CD4-positive, alpha-beta memory T cell (primary cell): ENCODE results near the gene XPNPEP3. TPM values are rescaled to one million over a fixed set of nuclear protein-coding genes. Genes with fewer than 3 reads are reported as not detected.

Experiments
- CTCF ChIA-PET: fragments of 350-600 bp; sonication (Branson Sonifier 250); formaldehyde crosslinking; loops from one replicate; lab custom pipeline; 2021; ENCODE audit warnings: inconsistent platforms; ENCODE audit not compliant: partially characterized antibody; lab: Charles Lee
- POLR2A ChIA-PET: fragments of 350-600 bp; sonication (Branson Sonifier 250); formaldehyde crosslinking; loops from one replicate; lab custom pipeline; 2021; ENCODE audit not compliant: partially characterized antibody; lab: Charles Lee
- DNase-seq, 5 donors: peaks; one replicate each; pipeline versions ENCODE4 v3.0.0 to v3.0.0-alpha.2; 2020 to 2022; ENCODE audit warnings: mixed read lengths in 1 of 5
- H3K27ac ChIP-seq: one replicate; pipeline ENCODE4 v1.7.0; 2013; ENCODE audit warnings: low read depth, low read length
- H3K27me3 ChIP-seq: 2 replicates; pipeline ENCODE4 v1.7.0; 2013; ENCODE audit warnings: mild to moderate bottlenecking, low read length, moderate library complexity; ENCODE audit not compliant: insufficient read depth
- H3K36me3 ChIP-seq: 2 replicates; pipeline ENCODE4 v1.7.0; 2013; ENCODE audit warnings: mild to moderate bottlenecking, low read length, moderate library complexity; ENCODE audit not compliant: insufficient read depth
- H3K4me1 ChIP-seq: 2 replicates; pipeline ENCODE4 v1.7.0; 2013; ENCODE audit warnings: mild to moderate bottlenecking, low read length, moderate library complexity; ENCODE audit not compliant: insufficient read depth
- H3K4me3 ChIP-seq, 2 donors: one replicate each; pipeline ENCODE4 v1.7.0; 2013; ENCODE audit warnings: low read length in 2 of 2, mild to moderate bottlenecking in 1 of 2
- H3K9me3 ChIP-seq, 2 donors: one replicate each; pipeline ENCODE4 v1.7.0; 2013; ENCODE audit warnings: low read length in 2 of 2, control low read depth in 1 of 2; ENCODE audit not compliant: control insufficient read depth in 1 of 2
- H3K27ac Mint-ChIP-seq, 7 donors: one replicate each; pipeline ENCODE4 v1.8.0; 2020 to 2021; ENCODE audit warnings: mixed read lengths in 7 of 7, mild to moderate bottlenecking in 6 of 7, inconsistent platforms in 3 of 7, moderate library complexity in 3 of 7
- H3K27me3 Mint-ChIP-seq, 2 donors: one replicate each; pipeline ENCODE4 v1.8.0; 2020 to 2021; ENCODE audit warnings: mixed read lengths in 2 of 2
- H3K36me3 Mint-ChIP-seq, 2 donors: one replicate each; pipeline ENCODE4 v1.8.0; 2020 to 2021; ENCODE audit warnings: mixed read lengths in 2 of 2, inconsistent platforms in 1 of 2, mild to moderate bottlenecking in 1 of 2
- H3K4me1 Mint-ChIP-seq, 4 donors: one replicate each; pipeline ENCODE4 v1.8.0; 2020 to 2021; ENCODE audit warnings: mixed read lengths in 4 of 4, mild to moderate bottlenecking in 1 of 4
- H3K4me3 Mint-ChIP-seq, 8 donors: one replicate each; pipeline ENCODE4 v1.8.0; 2020 to 2021; ENCODE audit warnings: mixed read lengths in 8 of 8, mild to moderate bottlenecking in 7 of 8, moderate library complexity in 6 of 8, inconsistent platforms in 3 of 8
- H3K9me3 Mint-ChIP-seq, 8 donors: one replicate each; pipeline ENCODE4 v1.8.0; 2020 to 2021; ENCODE audit warnings: mixed read lengths in 8 of 8, mild to moderate bottlenecking in 5 of 8, inconsistent platforms in 3 of 8, moderate library complexity in 1 of 8
- intact Hi-C: fragments of 100-400 bp; cut with micrococcal nuclease; formaldehyde crosslinking; loops from one replicate; pipeline ENCODE4 v1.15.1; 2023
- polyA plus RNA-seq, 2 donors: library from polyadenylated mRNA; unstranded; fragments of 300-500 nt; fragmentation: Illumina TruSeq; gene quantifications; one replicate each; pipeline ENCODE4 v1.2.3, GENCODE V29; 2021
- total RNA-seq, 2 experiments: library from RNA; stranded (reverse); gene quantifications; one replicate each; pipeline ENCODE4 v1.2.3, GENCODE V29; 2021

XPNPEP3 gene
- total and polyA plus RNA-seq, 4 experiments from 2014 or later: 3.7 to 20.0 (median 13.8) TPM

DNA sequence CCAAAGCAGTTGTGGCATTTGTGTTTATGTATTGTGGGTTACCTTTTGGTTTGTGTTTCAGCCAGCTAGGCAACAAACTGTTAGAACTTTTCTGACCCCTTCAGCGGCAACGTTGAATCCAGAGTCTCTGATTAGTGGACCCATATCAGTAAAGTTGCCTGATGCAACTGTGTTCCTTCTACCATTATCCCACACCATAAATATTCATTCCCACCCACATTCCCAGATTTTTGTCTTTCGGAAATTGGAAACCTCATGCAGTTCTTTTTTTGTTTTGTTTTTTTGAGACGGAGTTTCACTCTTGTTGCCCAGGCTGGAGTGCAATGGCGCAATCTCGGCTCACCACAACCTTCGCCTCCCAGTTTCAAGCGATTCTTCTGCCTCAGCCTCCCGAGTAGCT is 63.6 kb downstream of the XPNPEP3 start:
- Mint-ChIP-seq H3K9me3 (no peaks in the 10 kb centered on the region), H3K27ac (peak overlapping the region in 1 of 7 donors; percentile 27), H3K4me1 (peaks cover 4 to 6% (median 5%) of the 10 kb centered on the region in 4 donors), H3K4me3 (no peak overlapping the region), H3K36me3 (peaks cover 25 to 34% of the 10 kb centered on the region in 2 donors), H3K27me3 (no peaks in the 10 kb centered on the region)
- Histone ChIP-seq H3K4me1 (peaks cover 4% of the 10 kb centered on the region), H3K27me3 (no peaks in the 10 kb centered on the region), H3K4me3 (no peak overlapping the region), H3K9me3 (no peaks in the 10 kb centered on the region), H3K27ac (no peak overlapping the region), H3K36me3 (peaks cover 8% of the 10 kb centered on the region)
- intact Hi-C loops: no loop called here
- CTCF ChIA-PET: interaction anchor here (6.0 kb wide), 1 partner anchor 317 kb away, joined by 133 read pairs; no protein-coding TSS in a partner anchor
- DNase-seq: no peak
- POLR2A ChIA-PET: no interaction called here

DNA sequence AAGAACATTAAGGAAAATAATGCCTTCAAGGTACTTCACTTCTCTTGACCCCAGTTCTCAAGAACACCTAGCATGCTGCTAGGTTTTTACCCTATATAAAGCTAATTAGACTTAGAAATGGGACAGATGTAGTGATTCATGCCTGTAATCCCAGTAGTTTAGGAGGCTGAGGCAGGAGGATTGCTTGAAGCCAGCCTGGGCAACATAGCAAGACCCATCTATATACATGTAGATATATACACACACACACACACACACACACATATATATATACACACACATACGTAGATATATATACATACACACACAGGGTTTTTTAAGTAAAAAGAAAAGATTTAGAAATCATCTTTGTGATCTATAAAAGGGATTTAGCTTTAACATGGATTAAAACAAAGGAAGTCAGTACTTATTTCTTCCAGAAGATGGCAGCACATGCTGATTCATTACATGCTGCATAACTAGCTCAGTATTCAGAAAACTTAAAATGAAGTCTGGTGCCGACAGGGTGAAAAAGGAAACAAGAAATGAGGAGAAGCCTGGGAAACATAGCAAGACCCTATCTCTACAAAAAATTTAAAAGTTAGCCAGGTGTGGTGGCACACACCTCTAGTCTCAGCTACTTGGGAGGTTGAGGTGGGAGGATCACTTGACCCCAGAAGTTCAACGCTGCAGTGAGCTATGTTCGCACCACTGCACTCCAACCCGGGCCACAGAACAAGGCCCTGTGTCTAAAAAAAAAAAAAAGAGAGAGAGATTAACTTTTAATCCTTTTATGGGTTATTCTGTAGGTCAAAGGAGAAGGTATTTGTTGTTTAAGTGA is 65.7 kb downstream of the XPNPEP3 start:
- Mint-ChIP-seq H3K27ac (peak overlapping the region in 6 of 7 donors; percentile 48 to 84 (median 74)), H3K36me3 (peaks cover 33 to 38% of the 10 kb centered on the region in 2 donors), H3K4me1 (peaks cover 4 to 6% (median 5%) of the 10 kb centered on the region in 4 donors), H3K4me3 (peak overlapping the region; percentile 22 to 64 (median 44)), H3K9me3 (no peaks in the 10 kb centered on the region), H3K27me3 (no peaks in the 10 kb centered on the region)
- peaks cover 16% of the 10 kb centered on the region for H3K36me3 ChIP-seq
- peaks cover 4% of the 10 kb centered on the region for H3K4me1 ChIP-seq
- ChIA-PET POLR2A (interaction anchor here (0.7 to 2.4 kb wide), 10 partner anchors 25 to 363 kb away, joined by 3 to 25 read pairs (median 8); partner anchors contain the start of genes EP300, RANGAP1, RBX1 and XPNPEP3), CTCF (interaction anchor here (0.7 to 6.0 kb wide), 62 partner anchors 9 to 860 kb away, joined by 3 to 133 read pairs (median 5); partner anchors contain the start of genes EP300, RANGAP1, RBX1 and ST13)
- peak in 4 of 5 donors; percentile 63 to 72 (median 66) for DNase-seq
- no peaks in the 10 kb centered on the region for H3K9me3 ChIP-seq
- H3K27ac ChIP-seq: no peak overlapping the region
- H3K27me3 ChIP-seq: no peaks in the 10 kb centered on the region
- no peak overlapping the region for H3K4me3 ChIP-seq
- intact Hi-C loops: loop anchor here (1.0 kb wide), 4 partner anchors 29 to 379 kb away; partner anchors contain the start of genes RBX1 and ZC3H7B

DNA sequence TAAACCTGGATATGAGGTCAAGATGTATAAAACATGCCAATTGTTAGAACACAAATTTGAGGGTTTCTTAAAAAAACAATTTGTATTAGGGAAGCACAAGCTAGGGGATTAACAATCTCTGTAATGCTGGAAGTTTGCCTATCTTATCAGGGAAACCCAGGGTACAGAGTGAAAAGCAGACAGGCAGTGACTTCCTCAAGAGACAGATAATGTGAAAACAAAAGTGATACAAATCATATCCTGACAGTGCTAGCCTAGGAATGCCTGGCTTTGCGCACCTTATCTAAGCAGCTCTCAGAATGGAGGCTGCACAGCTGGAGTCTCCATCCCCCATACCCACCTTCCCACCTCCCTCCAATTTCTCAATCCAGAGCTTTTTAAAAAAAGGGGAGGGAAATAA is 71.7 kb downstream of the XPNPEP3 start:
- Histone ChIP-seq H3K27ac (no peak overlapping the region), H3K9me3 (no peaks in the 10 kb centered on the region), H3K27me3 (no peaks in the 10 kb centered on the region), H3K4me3 (no peak overlapping the region), H3K36me3 (peaks cover 16% of the 10 kb centered on the region), H3K4me1 (no peaks in the 10 kb centered on the region)
- CTCF ChIA-PET: interaction anchor here (1.2 to 2.2 kb wide), 5 partner anchors 11 to 309 kb away, joined by 4 to 7 read pairs (median 4); partner anchors contain the start of gene EP300
- H3K36me3 Mint-ChIP-seq: peaks cover 28 to 43% of the 10 kb centered on the region in 2 donors
- DNase-seq: no peak
- no peak overlapping the region for H3K27ac Mint-ChIP-seq
- intact Hi-C loops: no loop called here
- POLR2A ChIA-PET: no interaction called here
- no peaks in the 10 kb centered on the region for H3K9me3 Mint-ChIP-seq
- H3K4me1 Mint-ChIP-seq: peaks cover 0 to 1% (median 0%) of the 10 kb centered on the region in 4 donors
- no peak overlapping the region for H3K4me3 Mint-ChIP-seq
- no peaks in the 10 kb centered on the region for H3K27me3 Mint-ChIP-seq

DNA sequence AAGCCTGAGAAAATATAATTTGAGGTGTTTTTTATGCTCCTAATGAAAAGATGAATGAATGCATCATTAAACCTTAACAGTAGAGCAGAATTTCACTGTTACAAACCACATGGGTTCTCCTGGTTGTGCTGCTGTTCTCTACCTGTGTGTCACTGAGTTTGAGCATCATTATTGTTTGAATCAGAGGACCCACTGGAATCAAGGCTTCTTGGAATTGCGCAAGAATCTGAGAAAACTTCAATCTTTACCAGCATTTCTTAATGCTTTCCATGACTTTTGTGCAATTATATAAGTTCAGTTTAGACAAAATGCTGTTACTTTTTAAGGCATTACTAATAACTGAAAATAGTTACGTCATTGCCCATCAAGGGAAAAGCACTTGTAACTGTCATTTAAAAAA is 75.4 kb downstream of the XPNPEP3 start:
- Mint-ChIP-seq H3K36me3 (peaks cover 0 to 16% of the 10 kb centered on the region in 2 donors), H3K4me3 (no peak overlapping the region), H3K4me1 (no peaks in the 10 kb centered on the region), H3K27me3 (no peaks in the 10 kb centered on the region), H3K27ac (no peak overlapping the region), H3K9me3 (no peaks in the 10 kb centered on the region)
- POLR2A ChIA-PET: no interaction called here
- Histone ChIP-seq H3K4me3 (no peak overlapping the region), H3K9me3 (no peaks in the 10 kb centered on the region), H3K36me3 (no peaks in the 10 kb centered on the region), H3K27me3 (no peaks in the 10 kb centered on the region), H3K4me1 (no peaks in the 10 kb centered on the region), H3K27ac (no peak overlapping the region)
- DNase-seq: no peak
- intact Hi-C loops: no loop called here
- CTCF ChIA-PET: interaction anchor here (2.0 kb wide), 1 partner anchor 10 kb away, joined by 8 read pairs; no protein-coding TSS in a partner anchor

DNA sequence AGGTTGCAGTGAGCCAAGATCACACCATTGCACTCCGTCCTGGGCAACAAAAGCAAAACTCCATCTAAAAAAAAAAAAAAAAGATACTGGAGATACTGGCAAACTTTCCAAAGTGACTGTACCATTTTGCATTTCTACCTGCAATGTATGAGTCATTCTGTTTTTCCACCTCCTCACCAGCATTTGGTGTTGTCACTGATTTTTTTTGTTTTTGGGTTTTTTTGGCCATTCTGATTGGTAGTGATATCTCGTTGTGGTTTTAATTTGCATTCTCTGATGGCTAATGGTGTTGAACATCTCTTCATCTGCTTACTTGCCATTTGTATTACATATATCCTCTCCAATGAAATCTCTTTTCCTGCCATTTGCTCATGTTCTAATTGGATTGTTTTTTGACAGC is 82.3 kb downstream of the XPNPEP3 start:
- no peak for DNase-seq
- Histone ChIP-seq H3K4me1 (no peaks in the 10 kb centered on the region), H3K4me3 (no peak overlapping the region), H3K27me3 (no peaks in the 10 kb centered on the region), H3K9me3 (no peaks in the 10 kb centered on the region), H3K36me3 (no peaks in the 10 kb centered on the region), H3K27ac (no peak overlapping the region)
- H3K4me1 Mint-ChIP-seq: peaks cover 1 to 5% (median 5%) of the 10 kb centered on the region in 4 donors
- POLR2A ChIA-PET: interaction anchor here (0.7 kb wide), 1 partner anchor 121 kb away, joined by 3 read pairs; no protein-coding TSS in a partner anchor
- H3K36me3 Mint-ChIP-seq: no peaks in the 10 kb centered on the region
- no peaks in the 10 kb centered on the region for H3K27me3 Mint-ChIP-seq
- CTCF ChIA-PET: interaction anchor here (2.1 kb wide), 1 partner anchor 17 kb away, joined by 6 read pairs; no protein-coding TSS in a partner anchor
- intact Hi-C loops: no loop called here
- no peak overlapping the region for H3K4me3 Mint-ChIP-seq
- peaks cover 0 to 2% (median 0%) of the 10 kb centered on the region in 8 donors for H3K9me3 Mint-ChIP-seq
- H3K27ac Mint-ChIP-seq: peak overlapping the region in 1 of 7 donors; percentile 11

DNA sequence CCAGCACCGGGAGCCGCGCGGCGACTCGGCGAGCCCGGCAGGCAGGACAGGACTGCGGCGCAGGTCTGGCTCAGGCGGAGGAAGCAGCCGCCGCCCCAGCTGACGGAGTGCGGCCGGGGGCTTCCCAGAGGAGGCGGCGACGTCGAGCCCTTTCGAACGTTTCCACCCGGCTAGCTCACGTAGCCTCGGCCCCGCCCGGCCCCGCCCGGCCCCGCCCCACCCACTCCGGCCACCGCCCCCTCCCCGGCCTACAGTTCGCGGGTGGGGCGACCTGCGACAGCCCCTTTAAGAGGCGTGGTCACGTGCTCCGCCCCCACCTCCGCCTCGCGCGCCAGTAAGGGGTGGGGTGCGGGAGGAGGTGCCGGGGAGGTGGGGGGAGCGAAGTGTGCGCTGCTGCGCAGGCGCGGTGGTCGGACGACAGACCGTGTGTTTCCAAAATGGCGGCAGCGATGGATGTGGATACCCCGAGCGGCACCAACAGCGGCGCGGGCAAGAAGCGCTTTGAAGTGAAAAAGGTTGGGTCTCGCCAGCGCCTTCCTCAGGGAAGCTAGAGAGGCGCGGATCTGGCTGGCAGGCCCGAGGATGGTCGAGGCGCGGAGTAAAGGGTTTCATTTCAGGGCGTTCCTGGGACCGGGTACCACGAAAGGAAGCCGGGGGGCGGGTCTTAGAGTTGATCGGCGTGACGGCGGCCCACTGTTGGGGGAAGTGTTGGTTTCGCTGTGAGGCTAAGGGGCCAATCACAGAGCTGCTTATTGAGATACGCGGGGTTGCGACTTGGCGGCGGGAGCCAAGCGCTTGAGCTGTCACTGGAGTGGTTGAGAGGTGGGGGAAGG is 94.2 kb downstream of the XPNPEP3 start, which contains the start of gene RBX1:
Gene RBX1, plus strand, starts transcription at position 417 of the 833 bp plus-strand sequence. Its CDS starts 21 bp downstream, at position 438.
- peak within 1 kb of the TSS; percentile 98 for H3K27ac ChIP-seq
- peaks cover 0 to 2% (median 0%) of the 10 kb centered on the region in 8 donors for H3K9me3 Mint-ChIP-seq
- no peaks in the 10 kb centered on the region for H3K9me3 ChIP-seq
- POLR2A ChIA-PET: interaction anchor here (0.5 to 6.0 kb wide), 31 partner anchors 9 to 989 kb away, joined by 3 to 211 read pairs (median 6); partner anchors contain the start of genes ACO2, DESI1, EP300 and PHF5A
- H3K4me1 ChIP-seq: peaks cover 33% of the 10 kb centered on the region
- intact Hi-C loops: loop anchor here (1.0 to 5.0 kb wide), 9 partner anchors 29 to 518 kb away; partner anchors contain the start of genes ACO2, L3MBTL2, PHF5A and RANGAP1
- H3K27me3 Mint-ChIP-seq: peaks cover 0 to 5% of the 10 kb centered on the region in 2 donors
- no peaks in the 10 kb centered on the region for H3K27me3 ChIP-seq
- peak within 1 kb of the TSS; percentile 97 to 100 (median 100) for H3K27ac Mint-ChIP-seq
- peaks cover 17 to 36% (median 30%) of the 10 kb centered on the region in 4 donors for H3K4me1 Mint-ChIP-seq
- CTCF ChIA-PET: interaction anchor here (0.9 to 2.8 kb wide), 4 partner anchors 29 to 145 kb away, joined by 3 to 19 read pairs (median 6); no protein-coding TSS in a partner anchor
- peak within 1 kb of the TSS; percentile 96 to 100 (median 99) for H3K4me3 Mint-ChIP-seq
- peaks cover 3 to 35% of the 10 kb centered on the region in 2 donors for H3K36me3 Mint-ChIP-seq
- peaks cover 4% of the 10 kb centered on the region for H3K36me3 ChIP-seq
- peak; percentile 99 to 100 (median 99) for DNase-seq
- H3K4me3 ChIP-seq: peak within 1 kb of the TSS; percentile 86 to 92
